ENCODE data around the gene CHST14. TPM values are rescaled to one million over a fixed set of nuclear protein-coding genes. Genes with fewer than 3 reads are reported as not detected.
A peak's percentile ranks its signal among the peaks of the same experiment; 100 is the strongest.
"Not testable (repeated sequence)": the region's sequence is repeated elsewhere in the genome, so short reads cannot be mapped to it uniquely, and the experiment has no call there.

Gene CHST14
- total RNA-seq, 2 experiments from 2014 or later, result 14.3 to 14.6 TPM

DNA sequence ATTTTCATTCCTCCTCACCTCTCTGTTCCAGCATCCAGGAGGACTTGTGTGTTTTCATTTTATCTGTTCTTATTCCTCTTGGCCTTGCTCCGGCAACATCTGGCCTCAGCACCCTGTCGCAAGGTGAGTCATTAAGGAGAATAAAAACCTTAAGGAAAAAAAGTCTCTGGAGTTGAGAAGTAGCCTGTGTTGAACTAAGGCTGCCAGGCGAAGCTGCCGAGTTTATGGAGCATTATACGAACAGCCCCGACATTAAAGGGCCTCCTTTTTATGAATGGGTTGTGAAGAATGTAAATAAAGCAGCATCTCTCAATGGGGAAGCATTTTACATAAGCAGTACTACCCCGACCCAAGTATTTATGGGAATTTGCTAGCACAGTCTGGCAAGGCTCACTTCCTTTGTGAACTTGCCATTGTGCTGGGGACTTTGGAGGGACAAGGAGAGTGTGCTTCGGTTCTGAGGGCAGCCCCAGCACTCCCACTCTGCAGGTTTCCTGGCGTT lies 25.3 kb upstream of the CHST14 start:
- H3K4me3 Mint-ChIP-seq, result no peak overlapping the region
- peaks cover 8% of the 10 kb centered on the region for H3K27me3 Mint-ChIP-seq
- POLR2A ChIA-PET, result no interaction called here
- H3K9me3 Mint-ChIP-seq, result no peaks in the 10 kb centered on the region
- peaks cover 50% of the 10 kb centered on the region for H3K4me1 Mint-ChIP-seq
- CTCF ChIA-PET, result interaction anchor here (1.0 kb wide), 1 partner anchor 9 kb away, joined by 3 read pairs; no protein-coding TSS in a partner anchor
- no peak for DNase-seq
- peaks cover 9% of the 10 kb centered on the region for H3K36me3 Mint-ChIP-seq (ENCODE audit: low read depth)
- H3K27ac Mint-ChIP-seq, result no peak overlapping the region

DNA sequence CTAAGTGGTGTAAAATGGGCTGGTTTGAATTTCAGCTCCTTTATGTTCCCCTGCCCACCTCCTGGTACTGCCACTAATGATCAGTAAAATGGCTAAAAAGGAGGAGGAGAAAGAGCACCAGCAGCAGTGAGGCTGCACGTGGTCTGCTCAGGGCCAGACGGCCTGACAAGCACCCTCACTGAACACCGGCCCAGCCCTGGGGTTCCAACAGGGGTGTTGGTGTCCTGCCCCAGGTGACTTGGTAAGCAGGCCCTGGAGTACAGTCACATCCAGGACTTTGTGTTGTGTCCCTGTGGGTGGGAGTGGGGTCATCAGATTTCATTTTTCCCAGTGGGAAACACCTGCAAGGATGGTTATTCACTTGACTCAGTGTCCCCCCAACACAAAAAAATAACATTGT lies 24.6 kb upstream of the CHST14 start:
- peaks cover 8% of the 10 kb centered on the region for H3K27me3 Mint-ChIP-seq
- H3K27ac Mint-ChIP-seq, result no peak overlapping the region
- H3K4me3 Mint-ChIP-seq, result no peak overlapping the region
- ChIA-PET CTCF (no interaction called here), POLR2A (no interaction called here)
- peaks cover 54% of the 10 kb centered on the region for H3K4me1 Mint-ChIP-seq
- H3K9me3 Mint-ChIP-seq, result no peaks in the 10 kb centered on the region
- peaks cover 11% of the 10 kb centered on the region for H3K36me3 Mint-ChIP-seq (ENCODE audit: low read depth)
- DNase-seq, result no peak

DNA sequence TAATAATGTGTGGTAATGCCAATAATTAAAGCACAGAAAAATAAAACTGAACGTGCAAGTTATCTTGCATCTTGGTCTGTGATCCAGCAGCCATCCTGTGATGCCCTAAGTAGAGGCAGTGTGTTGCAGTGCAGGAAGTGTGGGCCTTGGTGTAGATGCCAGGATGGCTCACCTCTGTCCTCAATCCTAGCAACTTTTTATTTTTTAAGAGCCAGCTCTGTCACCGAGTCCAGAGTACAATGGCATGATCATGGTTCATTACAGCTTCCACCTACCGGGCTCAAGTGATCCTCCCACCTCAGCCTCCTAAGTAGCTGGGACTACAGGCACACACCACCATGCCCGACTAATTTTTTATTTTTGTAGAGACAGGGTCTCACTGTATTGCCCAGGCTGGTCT lies 22.4 kb upstream of the CHST14 start:
- H3K9me3 Mint-ChIP-seq, result no peaks in the 10 kb centered on the region
- DNase-seq, result no peak
- no peak overlapping the region for H3K27ac Mint-ChIP-seq
- peaks cover 5% of the 10 kb centered on the region for H3K36me3 Mint-ChIP-seq (ENCODE audit: low read depth)
- ChIA-PET POLR2A (no interaction called here), CTCF (no interaction called here)
- H3K27me3 Mint-ChIP-seq, result peaks cover 5% of the 10 kb centered on the region
- no peak overlapping the region for H3K4me3 Mint-ChIP-seq
- H3K4me1 Mint-ChIP-seq, result peaks cover 65% of the 10 kb centered on the region

DNA sequence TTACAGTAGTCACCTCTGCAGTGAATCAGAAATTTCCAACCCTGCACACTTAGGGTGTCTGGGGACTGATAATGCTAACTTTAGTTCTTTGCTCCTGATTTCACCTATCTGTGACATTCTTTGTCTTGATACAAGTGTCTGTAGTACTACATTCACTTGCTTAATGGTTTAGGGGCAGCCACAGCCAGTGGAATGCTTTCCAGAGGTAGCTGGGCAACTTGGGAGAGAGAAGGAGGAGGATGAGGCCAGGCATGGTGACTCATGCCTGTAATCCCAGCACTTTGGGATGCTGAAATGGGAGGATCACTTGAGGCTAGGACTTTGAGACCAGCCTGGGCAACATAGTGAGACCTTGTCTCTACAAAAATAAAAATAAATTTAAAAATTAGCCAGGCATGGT lies 21.5 kb upstream of the CHST14 start:
- Mint-ChIP-seq H3K27me3 (no peaks in the 10 kb centered on the region), H3K4me1 (peaks cover 65% of the 10 kb centered on the region), H3K27ac (no peak overlapping the region), H3K4me3 (no peak overlapping the region), H3K36me3 (ENCODE audit: low read depth) (peaks cover 2% of the 10 kb centered on the region), H3K9me3 (no peaks in the 10 kb centered on the region)
- ChIA-PET CTCF (interaction anchor here (0.9 to 4.4 kb wide), 4 partner anchors 8 to 110 kb away, joined by 3 to 28 read pairs (median 6); partner anchors contain the start of genes BAHD1 and CHST14), POLR2A (no interaction called here)
- DNase-seq, result no peak

DNA sequence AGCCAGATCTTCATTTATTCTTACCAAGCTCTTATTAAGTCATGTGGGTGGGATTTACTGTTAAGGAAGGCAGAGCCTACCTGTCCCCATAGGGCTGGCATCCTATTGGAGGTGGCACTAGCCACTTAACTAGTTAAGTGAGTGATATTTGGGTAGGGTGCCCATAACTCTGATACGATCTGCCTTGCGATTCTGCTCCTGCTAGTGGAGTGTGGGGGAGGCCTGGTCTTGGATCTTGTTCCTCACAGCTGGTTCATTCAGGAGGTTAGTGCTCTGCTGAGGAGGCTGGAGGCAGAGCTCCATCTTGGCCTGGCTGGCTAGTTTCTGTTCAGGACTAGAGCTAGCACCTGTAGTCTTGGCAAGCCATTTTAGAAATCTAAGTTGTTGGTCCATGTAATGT lies 20.7 kb upstream of the CHST14 start:
- ChIA-PET CTCF (interaction anchor here (0.9 to 4.4 kb wide), 6 partner anchors 9 to 110 kb away, joined by 3 to 28 read pairs (median 6); partner anchors contain the start of genes BAHD1, CHST14 and IVD), POLR2A (interaction anchor here (0.8 kb wide), 1 partner anchor 10 kb away, joined by 3 read pairs; the partner anchor contains the start of gene BAHD1)
- H3K36me3 Mint-ChIP-seq (ENCODE audit: low read depth), result peaks cover 4% of the 10 kb centered on the region
- H3K27ac Mint-ChIP-seq, result no peak overlapping the region
- H3K27me3 Mint-ChIP-seq, result no peaks in the 10 kb centered on the region
- peaks cover 67% of the 10 kb centered on the region for H3K4me1 Mint-ChIP-seq
- no peaks in the 10 kb centered on the region for H3K9me3 Mint-ChIP-seq
- H3K4me3 Mint-ChIP-seq, result no peak overlapping the region
- no peak for DNase-seq

DNA sequence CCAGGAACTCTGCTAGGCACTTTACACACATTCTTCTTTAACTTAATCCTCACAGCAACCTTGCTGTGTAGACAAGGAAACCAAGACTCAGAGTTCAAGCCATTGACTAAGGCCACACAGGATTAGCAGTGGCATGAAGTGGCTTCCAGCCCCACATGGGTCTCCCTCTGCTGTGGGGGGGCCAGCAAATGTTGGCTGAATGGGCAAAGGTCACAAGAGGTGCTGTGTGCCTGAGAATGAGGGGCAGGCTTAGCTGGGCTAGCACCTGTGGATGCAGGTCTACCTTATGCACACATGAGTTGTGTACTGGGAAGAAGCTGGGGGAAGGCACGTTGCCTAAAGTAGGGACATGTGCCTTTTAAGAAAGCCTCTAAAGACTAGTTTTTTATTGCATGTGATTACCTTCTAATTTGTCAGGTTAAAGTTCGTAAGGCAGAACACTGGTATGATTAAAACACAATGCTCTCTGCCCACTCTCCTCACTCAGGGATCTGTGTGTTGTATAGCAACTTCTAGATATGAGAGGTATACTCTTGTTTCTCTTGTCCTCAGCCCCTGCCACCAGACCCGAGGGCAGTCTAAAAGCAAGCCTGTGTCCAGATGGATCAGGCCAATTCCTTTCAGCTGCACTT lies 19.1 kb upstream of the CHST14 start:
- no peaks in the 10 kb centered on the region for H3K9me3 Mint-ChIP-seq
- peaks cover 74% of the 10 kb centered on the region for H3K4me1 Mint-ChIP-seq
- CTCF ChIA-PET, result interaction anchor here (0.6 to 4.4 kb wide), 6 partner anchors 8 to 919 kb away, joined by 3 to 28 read pairs (median 4); partner anchors contain the start of genes BAHD1 and CHST14
- peak overlapping the region; percentile 92 for H3K27ac Mint-ChIP-seq
- H3K4me3 Mint-ChIP-seq, result no peak overlapping the region
- DNase-seq, result no peak
- H3K27me3 Mint-ChIP-seq, result no peaks in the 10 kb centered on the region
- H3K36me3 Mint-ChIP-seq (ENCODE audit: low read depth), result peaks cover 5% of the 10 kb centered on the region
- POLR2A ChIA-PET, result interaction anchor here (1.0 kb wide), 1 partner anchor 9 kb away, joined by 3 read pairs; no protein-coding TSS in a partner anchor

DNA sequence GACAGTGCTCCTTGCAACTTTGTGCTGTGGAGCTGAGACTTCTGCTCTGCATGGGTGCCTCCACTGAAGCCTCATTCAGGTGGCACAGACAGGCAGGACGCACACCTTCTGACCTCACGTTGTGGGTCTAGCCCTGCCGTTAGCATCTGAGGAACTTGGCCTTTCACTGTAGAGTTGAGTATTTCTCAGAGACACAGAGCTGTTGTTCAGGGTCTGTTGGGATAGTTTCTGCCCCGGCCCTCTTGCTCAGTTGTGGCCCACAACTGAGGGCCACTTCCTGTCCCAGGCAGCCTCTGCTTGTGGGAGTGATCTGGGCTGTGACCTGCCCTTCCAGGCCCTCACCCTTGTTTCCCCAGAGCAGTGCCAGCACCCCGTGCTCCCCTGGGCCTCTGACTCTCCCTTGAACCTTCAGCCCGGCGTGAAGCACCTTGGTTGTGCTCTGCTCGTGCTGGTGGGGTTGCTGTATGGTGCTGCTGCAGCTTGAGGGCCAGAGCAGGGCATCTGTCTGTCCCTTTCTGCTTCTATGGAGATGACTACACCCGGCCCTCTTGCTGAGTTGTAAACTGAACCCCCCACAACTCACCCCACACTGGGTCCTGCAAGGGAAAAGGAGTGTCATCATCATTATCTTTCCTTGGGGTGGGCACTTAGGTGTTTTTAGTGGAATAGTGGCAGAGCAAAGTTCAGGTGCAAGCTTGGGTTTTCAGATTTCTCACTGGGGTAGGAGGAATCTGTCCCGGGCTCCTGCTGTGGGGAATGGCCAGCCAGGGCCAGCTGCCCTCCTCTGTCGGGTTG lies 18.3 kb upstream of the CHST14 start:
- DNase-seq, result peak; percentile 30

DNA sequence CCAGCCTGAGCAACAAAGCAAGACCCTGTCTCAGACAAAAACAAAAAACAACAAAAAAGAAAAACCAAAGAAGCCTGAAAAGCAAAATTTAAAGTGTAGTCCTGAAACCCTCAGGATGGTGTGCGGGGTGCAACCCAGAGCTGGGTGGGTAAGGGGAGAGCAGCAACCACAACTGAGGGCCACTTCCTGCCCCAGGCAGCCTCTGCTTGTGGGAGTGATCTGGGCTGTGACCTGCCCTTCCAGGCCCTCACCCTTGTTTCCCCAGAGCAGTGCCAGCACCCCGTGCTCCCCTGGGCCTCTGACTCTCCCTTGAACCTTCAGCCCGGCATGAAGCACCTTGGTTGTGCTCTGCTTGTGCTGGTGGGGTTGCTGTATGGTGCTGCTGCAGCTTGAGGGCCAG lies 16.8 kb upstream of the CHST14 start:
- peak; percentile 66 for DNase-seq
- Mint-ChIP-seq H3K27ac (peak overlapping the region; percentile 92), H3K4me3 (peak overlapping the region; percentile 76), H3K4me1 (peaks cover 76% of the 10 kb centered on the region)
- POLR2A ChIA-PET; H3K9me3 Mint-ChIP-seq; H3K36me3 Mint-ChIP-seq (ENCODE audit: low read depth); H3K27me3 Mint-ChIP-seq: not testable (repeated sequence)
- CTCF ChIA-PET, result interaction anchor here (1.0 to 4.4 kb wide), 4 partner anchors 9 to 32 kb away, joined by 3 to 28 read pairs (median 3); partner anchors contain the start of gene BAHD1

More for the DNA sequence above, 18.3 kb upstream of the CHST14 start:
- peak overlapping the region; percentile 92 for H3K27ac Mint-ChIP-seq
- no peaks in the 10 kb centered on the region for H3K27me3 Mint-ChIP-seq
- ChIA-PET CTCF (interaction anchor here (1.2 to 4.4 kb wide), 3 partner anchors 11 to 55 kb away, joined by 3 to 28 read pairs (median 3); partner anchors contain the start of gene BAHD1), POLR2A (interaction anchor here (1.0 kb wide), 1 partner anchor 10 kb away, joined by 3 read pairs; no protein-coding TSS in a partner anchor)
- H3K9me3 Mint-ChIP-seq, result no peaks in the 10 kb centered on the region
- peaks cover 5% of the 10 kb centered on the region for H3K36me3 Mint-ChIP-seq (ENCODE audit: low read depth)
- peak overlapping the region; percentile 76 for H3K4me3 Mint-ChIP-seq
- peaks cover 77% of the 10 kb centered on the region for H3K4me1 Mint-ChIP-seq

DNA sequence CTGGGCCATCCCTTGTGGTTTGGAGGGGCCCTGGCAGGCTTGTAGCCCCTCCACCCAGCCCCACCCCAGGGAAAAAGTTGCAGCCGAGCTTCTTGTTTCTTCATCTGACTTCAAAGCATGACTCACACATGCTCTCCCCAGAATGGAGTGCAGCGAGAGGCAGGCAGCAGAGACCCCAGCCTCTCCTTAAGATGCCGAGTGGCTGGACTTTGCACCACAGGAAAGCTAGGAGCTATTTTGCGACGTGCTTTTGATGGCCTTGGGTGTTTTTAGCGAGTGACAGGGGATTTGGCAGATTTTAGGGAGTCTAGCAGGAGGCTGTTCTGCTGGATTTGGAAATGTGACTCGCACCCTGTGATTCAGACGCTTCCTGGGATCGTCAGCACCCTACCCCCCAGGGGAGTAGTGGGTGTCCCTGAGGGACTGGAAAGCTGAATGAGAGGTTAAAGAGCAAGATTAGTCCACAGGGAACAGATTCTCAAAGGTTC lies 15.8 kb upstream of the CHST14 start:
- DNase-seq, result no peak
- Mint-ChIP-seq H3K27ac (peak overlapping the region; percentile 92), H3K4me1 (peaks cover 69% of the 10 kb centered on the region), H3K4me3 (peak overlapping the region; percentile 76), H3K27me3 (no peaks in the 10 kb centered on the region), H3K9me3 (no peaks in the 10 kb centered on the region), H3K36me3 (ENCODE audit: low read depth) (peaks cover 6% of the 10 kb centered on the region)
- ChIA-PET CTCF (interaction anchor here (1.0 to 1.6 kb wide), 4 partner anchors 9 to 33 kb away, joined by 3 to 4 read pairs (median 3); no protein-coding TSS in a partner anchor), POLR2A (no interaction called here)

DNA sequence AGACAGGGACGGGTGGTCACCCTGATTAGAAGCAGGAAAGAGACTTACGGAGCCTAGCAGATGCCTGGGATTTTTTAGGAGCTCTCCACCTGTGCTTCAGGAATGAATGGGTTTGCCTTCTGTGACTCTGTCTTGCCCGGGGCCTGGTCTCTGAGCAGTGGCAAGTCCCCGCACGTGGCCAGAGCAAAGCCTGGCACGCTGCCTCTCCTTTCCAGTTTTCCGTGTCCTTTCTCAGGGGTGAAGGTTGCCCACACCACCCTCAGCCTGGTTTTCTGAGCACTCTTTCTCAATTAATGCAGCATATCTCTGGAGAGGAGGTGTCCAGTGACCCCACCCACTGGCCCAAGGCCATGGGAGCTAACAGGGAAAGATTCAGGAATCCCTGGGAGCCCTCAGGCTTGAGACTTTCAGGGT lies 14.5 kb upstream of the CHST14 start:
- DNase-seq, result no peak
- Mint-ChIP-seq H3K27me3 (no peaks in the 10 kb centered on the region), H3K4me1 (peaks cover 59% of the 10 kb centered on the region), H3K36me3 (ENCODE audit: low read depth) (peaks cover 7% of the 10 kb centered on the region), H3K9me3 (no peaks in the 10 kb centered on the region), H3K27ac (peak overlapping the region; percentile 19), H3K4me3 (no peak overlapping the region)
- ChIA-PET POLR2A (no interaction called here), CTCF (interaction anchor here (1.0 to 1.5 kb wide), 3 partner anchors 8 to 15 kb away, joined by 3 to 8 read pairs (median 4); partner anchors contain the start of genes BAHD1 and CHST14)

DNA sequence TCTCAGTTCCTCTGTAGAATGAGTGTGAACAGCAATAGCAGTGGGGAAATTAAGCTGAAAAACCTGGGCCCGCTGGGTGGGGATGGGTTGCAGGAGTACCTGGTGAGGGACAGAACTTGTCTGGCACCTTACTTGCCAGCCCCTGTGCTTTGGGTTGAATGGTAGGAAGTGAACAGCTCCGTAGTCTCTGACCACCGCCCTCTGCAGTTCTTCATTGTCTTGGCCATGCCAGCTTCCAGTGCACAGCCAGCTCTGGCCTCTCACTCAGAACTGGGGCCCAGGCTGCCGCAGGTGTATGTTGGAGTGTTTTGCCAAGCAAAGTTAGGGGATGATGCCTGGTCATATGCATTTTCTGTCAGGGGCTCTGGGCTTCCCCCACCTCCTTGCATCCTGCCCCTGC lies 14.0 kb upstream of the CHST14 start:
- CTCF ChIA-PET, result interaction anchor here (1.0 to 1.5 kb wide), 3 partner anchors 8 to 16 kb away, joined by 3 to 8 read pairs (median 4); partner anchors contain the start of genes BAHD1 and CHST14

DNA sequence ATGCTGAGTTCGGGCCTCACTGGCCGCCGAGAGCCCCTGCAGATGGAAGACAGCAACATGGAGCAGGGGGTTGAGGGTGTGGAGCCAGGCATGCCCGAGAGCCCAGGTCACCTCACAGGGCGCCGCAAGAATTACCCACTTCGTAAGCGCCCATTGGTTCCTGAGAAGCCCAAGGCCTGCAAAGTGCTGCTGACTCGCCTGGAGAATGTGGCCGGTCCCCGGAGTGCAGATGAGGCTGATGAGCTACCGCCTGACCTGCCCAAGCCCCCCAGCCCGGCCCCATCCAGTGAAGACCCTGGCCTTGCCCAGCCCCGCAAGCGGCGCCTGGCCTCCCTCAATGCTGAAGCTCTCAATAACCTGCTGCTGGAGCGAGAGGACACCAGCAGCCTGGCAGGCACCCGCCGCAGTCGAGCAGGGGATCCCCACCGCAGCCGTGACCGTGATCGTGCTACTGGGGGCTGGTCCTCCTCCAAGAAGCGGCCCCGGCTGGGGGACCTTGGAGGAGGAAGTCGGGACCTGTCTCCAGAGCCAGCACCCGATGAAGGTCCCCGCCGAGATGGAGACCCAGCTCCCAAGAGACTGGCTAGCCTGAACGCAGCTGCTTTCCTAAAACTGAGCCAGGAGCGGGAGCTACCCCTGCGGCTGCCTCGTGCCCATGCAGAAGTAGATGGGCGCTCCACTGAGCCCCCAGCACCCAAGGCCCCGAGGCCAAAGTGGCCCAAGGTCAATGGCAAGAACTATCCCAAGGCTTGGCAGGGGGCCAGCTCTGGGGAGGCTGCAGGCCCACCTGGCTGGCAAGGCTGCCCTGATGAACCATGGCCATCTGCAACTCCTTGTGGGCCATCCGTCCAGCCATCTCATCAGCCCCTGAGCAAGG lies 12.1 kb upstream of the CHST14 start:
- Mint-ChIP-seq H3K9me3 (no peaks in the 10 kb centered on the region), H3K4me1 (peaks cover 35% of the 10 kb centered on the region), H3K27me3 (no peaks in the 10 kb centered on the region), H3K36me3 (ENCODE audit: low read depth) (peaks cover 9% of the 10 kb centered on the region), H3K27ac (no peak overlapping the region), H3K4me3 (no peak overlapping the region)
- POLR2A ChIA-PET, result no interaction called here
- CTCF ChIA-PET, result interaction anchor here (0.8 to 1.1 kb wide), 2 partner anchors 12 to 130 kb away, joined by 3 read pairs; no protein-coding TSS in a partner anchor
- DNase-seq, result no peak

More for the DNA sequence above, 14.0 kb upstream of the CHST14 start:
- Mint-ChIP-seq H3K27me3 (no peaks in the 10 kb centered on the region), H3K27ac (no peak overlapping the region), H3K4me3 (no peak overlapping the region), H3K36me3 (ENCODE audit: low read depth) (peaks cover 7% of the 10 kb centered on the region), H3K9me3 (no peaks in the 10 kb centered on the region), H3K4me1 (peaks cover 55% of the 10 kb centered on the region)
- POLR2A ChIA-PET, result no interaction called here
- DNase-seq, result no peak
